ENCODE data around the gene PRKAG3. TPM values are rescaled to one million over a fixed set of nuclear protein-coding genes. Genes with fewer than 3 reads are reported as not detected.

The PRKAG3 gene
- total RNA-seq, 4 donors from 2014 or later, result not detected

GRCh38 chr2:218857371-218858137, 26.0 kb upstream of the PRKAG3 start:
- TF ChIP-seq, protein P1, sequence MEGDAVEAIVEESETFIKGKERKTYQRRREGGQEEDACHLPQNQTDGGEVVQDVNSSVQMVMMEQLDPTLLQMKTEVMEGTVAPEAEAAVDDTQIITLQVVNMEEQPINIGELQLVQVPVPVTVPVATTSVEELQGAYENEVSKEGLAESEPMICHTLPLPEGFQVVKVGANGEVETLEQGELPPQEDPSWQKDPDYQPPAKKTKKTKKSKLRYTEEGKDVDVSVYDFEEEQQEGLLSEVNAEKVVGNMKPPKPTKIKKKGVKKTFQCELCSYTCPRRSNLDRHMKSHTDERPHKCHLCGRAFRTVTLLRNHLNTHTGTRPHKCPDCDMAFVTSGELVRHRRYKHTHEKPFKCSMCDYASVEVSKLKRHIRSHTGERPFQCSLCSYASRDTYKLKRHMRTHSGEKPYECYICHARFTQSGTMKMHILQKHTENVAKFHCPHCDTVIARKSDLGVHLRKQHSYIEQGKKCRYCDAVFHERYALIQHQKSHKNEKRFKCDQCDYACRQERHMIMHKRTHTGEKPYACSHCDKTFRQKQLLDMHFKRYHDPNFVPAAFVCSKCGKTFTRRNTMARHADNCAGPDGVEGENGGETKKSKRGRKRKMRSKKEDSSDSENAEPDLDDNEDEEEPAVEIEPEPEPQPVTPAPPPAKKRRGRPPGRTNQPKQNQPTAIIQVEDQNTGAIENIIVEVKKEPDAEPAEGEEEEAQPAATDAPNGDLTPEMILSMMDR (IDR thresholded peaks at IDR 0.05; ENCODE audit: low read depth), result no peak

DNA sequence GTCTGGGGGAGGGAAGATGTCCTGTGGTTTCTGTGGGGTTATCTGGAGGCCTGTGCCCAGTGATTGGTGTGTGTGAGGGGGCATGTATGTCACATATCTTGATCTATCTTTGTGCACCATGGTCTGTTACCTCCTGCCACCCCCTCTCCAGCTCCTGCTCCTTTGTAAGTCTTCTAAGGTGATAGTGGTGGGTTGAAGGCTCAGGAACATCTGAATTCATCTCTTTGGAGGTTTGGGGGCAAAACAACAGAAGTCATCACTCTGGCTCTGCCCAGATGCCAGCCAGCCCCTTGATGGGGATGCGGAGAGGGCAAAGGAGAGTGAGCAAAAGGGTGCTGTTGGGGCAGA, 25.3 kb upstream of the PRKAG3 start:
- TF ChIP-seq, protein P1 (IDR thresholded peaks at IDR 0.05; ENCODE audit: low read depth), result no peak

GRCh38 chr2:218856167-218856895, 24.7 kb upstream of the PRKAG3 start:
- TF ChIP-seq, protein P1 (IDR thresholded peaks at IDR 0.05; ENCODE audit: low read depth), result no peak

- TF ChIP-seq, protein P1 (IDR thresholded peaks at IDR 0.05; ENCODE audit: low read depth), result no peak
Observed at GRCh38 chr2:218855305-218856166, 23.9 kb upstream of the PRKAG3 start.

DNA sequence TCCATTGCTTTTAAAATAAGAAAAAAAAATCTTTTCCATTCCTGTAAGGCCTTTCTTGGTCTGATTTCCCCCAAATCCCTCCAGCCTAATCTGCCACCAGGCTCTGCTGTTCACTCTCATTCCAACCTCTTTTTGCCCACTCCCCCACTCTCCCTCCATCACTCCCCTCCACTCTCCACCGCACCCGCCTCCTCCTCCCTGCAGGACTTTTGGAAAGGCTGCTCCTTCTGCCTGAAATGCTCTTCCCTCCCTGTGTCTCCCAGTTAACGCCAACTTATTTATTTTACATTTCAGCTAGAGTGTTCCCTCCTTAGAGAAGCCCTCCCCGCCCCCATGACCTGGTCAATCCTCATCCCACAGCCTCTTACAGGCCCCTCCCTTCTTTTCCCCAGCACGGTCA, 23.3 kb upstream of the PRKAG3 start:
- TF ChIP-seq, protein P1 (IDR thresholded peaks at IDR 0.05; ENCODE audit: low read depth), result no peak

GRCh38 chr2:218853766-218854165, 22.2 kb upstream of the PRKAG3 start:
- TF ChIP-seq, protein P1 (IDR thresholded peaks at IDR 0.05; ENCODE audit: low read depth), result no peak

Measured in subcutaneous adipose tissue (tissue), 4 donors.